HepG2 (cell line): Measurements from ENCODE around the gene EZH1. TPM values are rescaled to one million over a fixed set of nuclear protein-coding genes. Genes with fewer than 3 reads are reported as not detected.

ENCODE experiments used
- CHD2 ChIP-seq: IDR thresholded peaks from 2 replicates; pipeline ENCODE4 v1.6.1; 2011; ENCODE audit warnings: low read depth, low read length, improper control_type of control experiment
- ESRRA ChIP-seq: sonication (generic); formaldehyde crosslinking; IDR thresholded peaks from 2 replicates; pipeline ENCODE4 v1.5.1; 2020; ENCODE audit warnings: mild to moderate bottlenecking, low read depth, missing genetic modification reagents
- FOXK1 ChIP-seq: sonication (generic); formaldehyde crosslinking; IDR thresholded peaks from 2 replicates; pipeline ENCODE4 v1.4.0; 2020; ENCODE audit warnings: low read depth, missing genetic modification reagents, borderline replicate concordance
- HINFP ChIP-seq: sonication (generic); formaldehyde crosslinking; IDR thresholded peaks from 2 replicates; pipeline ENCODE4 v1.4.0; 2020; ENCODE audit warnings: low read depth, mild to moderate bottlenecking, missing genetic modification reagents
- JUND ChIP-seq: sonication (generic); formaldehyde crosslinking; IDR thresholded peaks from 2 replicates; pipeline ENCODE4 v1.8.0; 2022; ENCODE audit warnings: mild to moderate bottlenecking, missing genetic modification reagents
- KLF13 ChIP-seq: sonication (generic); formaldehyde crosslinking; IDR thresholded peaks from 2 replicates; pipeline ENCODE4 v1.4.0; 2020; ENCODE audit warnings: mild to moderate bottlenecking, missing genetic modification reagents
- MTA3 ChIP-seq: sonication (generic); formaldehyde crosslinking; IDR thresholded peaks from 2 replicates; pipeline ENCODE4 v1.4.0; 2020; ENCODE audit warnings: missing genetic modification reagents
- MXD3 ChIP-seq: IDR thresholded peaks from 2 replicates; pipeline ENCODE4 v1.6.1; 2016; ENCODE audit warnings: mild to moderate bottlenecking, missing biosample characterization, missing genetic modification reagents
- NFE2 ChIP-seq: sonication (generic); formaldehyde crosslinking; IDR thresholded peaks from 2 replicates; pipeline ENCODE4 v1.4.0; 2020; ENCODE audit warnings: missing genetic modification reagents
- SETDB1 ChIP-seq: sonication (generic); formaldehyde crosslinking; IDR thresholded peaks from 2 replicates; pipeline ENCODE4 v1.5.1; 2020; ENCODE audit warnings: missing genetic modification reagents, mild to moderate bottlenecking, borderline replicate concordance
- SIN3B ChIP-seq: fragments of 150-350 bp; IDR thresholded peaks from 2 replicates; pipeline ENCODE4 v1.6.1; 2014; ENCODE audit warnings: low read length
- SMARCC2 ChIP-seq: fragments of 450-650 bp; IDR thresholded peaks from 2 replicates; pipeline ENCODE4 v1.6.1; 2017; ENCODE audit warnings: antibody characterized with exemption, mild to moderate bottlenecking
- SOX6 ChIP-seq, 2 experiments: fragments of 450-650 bp in 1 of 2; sonication (generic) in 1 of 2; formaldehyde crosslinking in 1 of 2; IDR thresholded peaks; 2 replicates each; pipeline versions ENCODE4 v1.4.0 to v1.6.1; 2017 to 2020; ENCODE audit warnings: antibody characterized with exemption in 1 of 2, mild to moderate bottlenecking in 1 of 2, missing genetic modification reagents in 1 of 2
- SRF ChIP-seq: IDR thresholded peaks from 2 replicates; pipeline ENCODE4 v1.6.1; 2011; ENCODE audit warnings: mild to moderate bottlenecking, low read depth, low read length, moderate library complexity
- USF2 ChIP-seq, 2 experiments: sonication (generic) in 1 of 2; formaldehyde crosslinking in 1 of 2; IDR thresholded peaks; 2 replicates each; pipeline versions ENCODE4 v1.5.1 to v1.6.1; 2011 to 2020; ENCODE audit warnings: borderline replicate concordance in 1 of 2, low read depth in 1 of 2, low read length in 1 of 2, mild to moderate bottlenecking in 1 of 2, missing genetic modification reagents in 1 of 2, moderate library complexity in 1 of 2
- ZBTB20 ChIP-seq: sonication (generic); formaldehyde crosslinking; IDR thresholded peaks from 2 replicates; pipeline ENCODE4 v1.8.1; 2023; ENCODE audit warnings: missing genetic modification reagents, low read depth, mild to moderate bottlenecking, borderline replicate concordance
- ZBTB44 ChIP-seq: sonication (generic); formaldehyde crosslinking; IDR thresholded peaks from 2 replicates; pipeline ENCODE4 v1.4.0; 2020; ENCODE audit warnings: missing genetic modification reagents
- ZFAT ChIP-seq: sonication (generic); formaldehyde crosslinking; conservative IDR thresholded peaks from 2 replicates; pipeline ENCODE4 v1.8.1; 2023; ENCODE audit warnings: missing genetic modification reagents, inconsistent platforms
- ZNF235 ChIP-seq: sonication (generic); formaldehyde crosslinking; IDR thresholded peaks from 2 replicates; pipeline ENCODE4 v1.8.1; 2023; ENCODE audit warnings: mild to moderate bottlenecking, missing genetic modification reagents, borderline replicate concordance
- ZNF44 ChIP-seq: sonication (generic); formaldehyde crosslinking; IDR thresholded peaks from 2 replicates; pipeline ENCODE4 v1.5.1; 2020; ENCODE audit warnings: mild to moderate bottlenecking, missing genetic modification reagents
- ZNF576 ChIP-seq: sonication (generic); formaldehyde crosslinking; IDR thresholded peaks from 2 replicates; pipeline ENCODE4 v1.4.0; 2020; ENCODE audit warnings: mild to moderate bottlenecking, missing genetic modification reagents
- ZNF598 ChIP-seq: sonication (generic); formaldehyde crosslinking; IDR thresholded peaks from 2 replicates; pipeline ENCODE4 v1.5.1; 2020; ENCODE audit warnings: mild to moderate bottlenecking, missing genetic modification reagents, borderline replicate concordance
- polyA plus RNA-seq, 8 experiments: library from polyadenylated mRNA; depleted of rRNA in 3 of 8; stranded (reverse) in 7 of 8; unstranded in 1 of 8; fragments of >200 nt; fragmentation: Illumina TruSeq in 4 of 8; extraction: Trizol in 4 of 8; gene quantifications; 2 replicates each; pipeline versions ENCODE4 v1.2.1 to v1.2.3, GENCODE V29; 2011 to 2016; ENCODE audit warnings: low read depth in 4 of 8, missing spikeins in 1 of 8, mixed read lengths in 1 of 8; ENCODE audit not compliant: insufficient read depth in 1 of 8
- total RNA-seq, 5 experiments: library from RNA; depleted of rRNA; stranded (reverse); fragments of >200 nt; fragmentation: Illumina TruSeq; extraction: Trizol; gene quantifications; 2 replicates each; pipeline ENCODE4 v1.2.3, GENCODE V29; 2016; ENCODE audit warnings: low read depth in 1 of 5

EZH1 gene
- total and polyA plus RNA-seq, 2 of the 13 experiments (the other 11 are each of a cell fraction or from before 2014, with no cell fraction given), result 11.6 to 24.0 TPM

GRCh38 chr17:42773290-42774035, 28.6 kb upstream of the EZH1 start, which contains the start of gene VPS25 (continued):
- TF ChIP-seq HINFP (CRISPR knock-in tag) (peak; percentile 95), SOX6 (IDR thresholded peaks at IDR 0.05) (no peak), SOX6 (CRISPR knock-in tag; IDR thresholded peaks at IDR 0.05) (peak; percentile 71), CHD2 (no peak), MTA3 (CRISPR knock-in tag) (no peak), ZBTB20 (peak; percentile 60; the same call in 1 of the 2 replicates), USF2 (IDR thresholded peaks at IDR 0.05; ENCODE audit: low read depth, low read length) (no peak), USF2 (CRISPR knock-in tag; IDR thresholded peaks at IDR 0.05; ENCODE audit: borderline replicate concordance) (0 out of 2 replicates have a peak, but pooled peaks have one; percentile 9), FOXK1 (peak; percentile 71; the same call in 1 of the 2 replicates), ZNF44 (CRISPR knock-in tag) (peak; percentile 87; the same call in 1 of the 2 replicates), JUND (peak; percentile 62; the same call in 1 of the 2 replicates), SMARCC2 (no peak), SETDB1 (CRISPR knock-in tag) (no peak), ZNF598 (CRISPR knock-in tag) (peak; percentile 95; the same call in 1 of the 2 replicates), ESRRA (CRISPR knock-in tag) (peak; percentile 73), ZFAT (CRISPR knock-in tag) (no peak), NFE2 (no peak), KLF13 (CRISPR knock-in tag) (no peak), ZNF576 (CRISPR knock-in tag) (peak; percentile 19; the same call in 1 of the 2 replicates), ZNF235 (CRISPR knock-in tag) (0 out of 2 replicates have a peak, but pooled peaks have one; percentile 77), MXD3 (peak; percentile 95), SRF (peak; percentile 88), SIN3B (peak; percentile 95), ZBTB44 (CRISPR knock-in tag) (peak; percentile 89; the same call in 1 of the 2 replicates)
